Keratinocyte (primary cell): ENCODE measurements around the gene ZNF391.

Experiments
- CTCF ChIP-seq, 3 experiments: IDR thresholded peaks in 1 of 3; conservative IDR thresholded peaks in 1 of 3; optimal IDR thresholded peaks in 1 of 3; 2 replicates in 2 of 3; 3 replicates in 1 of 3; pipeline versions ENCODE3 to v1.5.1; 2011; ENCODE audit warnings: low read length in 3 of 3, mild to moderate bottlenecking in 3 of 3, moderate library complexity in 2 of 3, control low read depth in 1 of 3, inconsistent platforms in 1 of 3; ENCODE audit not compliant: insufficient read depth in 2 of 3; ENCODE audit errors: extremely low read depth in 1 of 3
- EZH2 ChIP-seq: IDR thresholded peaks from one replicate; pipeline ENCODE4 v1.6.1; 2012; ENCODE audit warnings: inconsistent platforms, mild to moderate bottlenecking, low read length, moderate library complexity

GRCh38 chr6:27448456-27448855 lies 59.9 kb downstream of the ZNF391 start:
- no peak for TF ChIP-seq CTCF (optimal IDR thresholded peaks at IDR 0.05 in 1 of 3, IDR thresholded peaks at IDR 0.05 in 1 of 3, conservative IDR thresholded peaks at IDR 0.05 in 1 of 3; ENCODE audit: extremely low read depth in 1 of 3, insufficient read depth in 2 of 3, low read length in 3 of 3)
- TF ChIP-seq EZH2, result no peak
